OCI-LY1 (cell line): ENCODE measurements around the gene TUBGCP6.

Source experiments
- H2AFZ ChIP-seq: fragments of 200-600 bp; sonication (generic), shearing (Covaris generic); 2 replicates; pipeline ENCODE4 v1.6.0; 2014; ENCODE audit warnings: antibody characterized with exemption, mild to moderate bottlenecking, low read length
- H3F3A ChIP-seq: fragments of 200-600 bp; sonication (generic), shearing (Covaris generic); 2 replicates; pipeline ENCODE4 v1.6.0; 2014; ENCODE audit warnings: mild to moderate bottlenecking, antibody characterized with exemption, low read length, moderate library complexity; ENCODE audit not compliant: insufficient read depth
- H3K27ac ChIP-seq: fragments of 200-600 bp; sonication (generic); 2 replicates; pipeline ENCODE4 v1.5.1; 2014; ENCODE audit warnings: low read length, mixed run types, mild to moderate bottlenecking, low read depth; ENCODE audit not compliant: poor library complexity, severe bottlenecking
- H3K27me3 ChIP-seq: fragments of 200-600 bp; sonication (generic); 2 replicates; pipeline ENCODE4 v1.6.0; 2014; ENCODE audit warnings: antibody characterized with exemption, mild to moderate bottlenecking, low read length, moderate library complexity; ENCODE audit not compliant: insufficient read depth
- H3K36me3 ChIP-seq: fragments of 200-600 bp; sonication (generic); 2 replicates; pipeline ENCODE4 v1.6.1; 2014; ENCODE audit warnings: mild to moderate bottlenecking, antibody characterized with exemption, low read length, moderate library complexity, mixed read lengths; ENCODE audit not compliant: insufficient read depth
- H3K4me1 ChIP-seq: fragments of 200-600 bp; sonication (generic); 2 replicates; pipeline ENCODE4 v1.5.1; 2014; ENCODE audit warnings: mild to moderate bottlenecking, low read length, moderate library complexity; ENCODE audit not compliant: insufficient read depth, severe bottlenecking
- H3K4me2 ChIP-seq: fragments of 200-600 bp; sonication (generic), shearing (Covaris generic); 2 replicates; pipeline ENCODE4 v1.6.1; 2014; ENCODE audit warnings: low read length
- H3K4me3 ChIP-seq: fragments of 200-600 bp; sonication (generic); 2 replicates; pipeline ENCODE4 v1.5.1; 2014; ENCODE audit warnings: low read length, low read depth, mild to moderate bottlenecking, mixed read lengths; ENCODE audit not compliant: poor library complexity, severe bottlenecking
- H3K79me2 ChIP-seq: fragments of 200-600 bp; shearing (Covaris generic); 2 replicates; pipeline ENCODE4 v1.6.1; 2016; ENCODE audit warnings: mixed run types, low read length, mixed read lengths; ENCODE audit not compliant: insufficient read depth
- H3K9ac ChIP-seq: fragments of 200-600 bp; sonication (generic), shearing (Covaris generic); 2 replicates; pipeline ENCODE4 v1.6.1; 2014; ENCODE audit warnings: mild to moderate bottlenecking, low read length, mixed read lengths
- H3K9me2 ChIP-seq: fragments of 200-600 bp; sonication (generic), shearing (Covaris generic); 2 replicates; pipeline ENCODE4 v1.6.1; 2014; ENCODE audit warnings: low read depth, mild to moderate bottlenecking, low read length, mixed read lengths
- H3K9me3 ChIP-seq: fragments of 200-600 bp; shearing (Covaris generic); 2 replicates; pipeline ENCODE4 v1.6.1; 2014; ENCODE audit warnings: low read length, mixed read lengths
- H4K20me1 ChIP-seq: fragments of 200-600 bp; sonication (generic), shearing (Covaris generic); 2 replicates; pipeline ENCODE4 v1.6.0; 2016; ENCODE audit warnings: mild to moderate bottlenecking, low read length; ENCODE audit not compliant: insufficient read depth
- CTCF ChIP-seq: fragments of 200-600 bp; sonication (generic), shearing (Covaris generic); IDR thresholded peaks from 2 replicates; pipeline ENCODE4 v1.5.1; 2017; ENCODE audit warnings: mild to moderate bottlenecking, antibody characterized with exemption, low read length, moderate library complexity, mixed read lengths
- EZH2 ChIP-seq: fragments of 200-600 bp; sonication (generic), shearing (Covaris generic); IDR thresholded peaks from 2 replicates; pipeline ENCODE4 v1.8.0; 2017; ENCODE audit warnings: borderline replicate concordance, mixed run types, mild to moderate bottlenecking, antibody characterized with exemption, low read length, moderate library complexity, mixed read lengths

TUBGCP6 gene

GRCh38 chr22:50243685-50244419 lies 971 bp downstream of the TUBGCP6 start:
- H3K4me1 ChIP-seq, result peaks cover 45% of the 10 kb centered on the region
- peak overlapping the region; percentile 87 for H3K27ac ChIP-seq

GRCh38 chr22:50242406-50242949 lies 2.3 kb downstream of the TUBGCP6 start:
- Histone ChIP-seq H3K4me2 (peak overlapping the region; percentile 91), H3K4me3 (peak overlapping the region; percentile 95), H4K20me1 (no peaks in the 10 kb centered on the region), H3K9me2 (no peaks in the 10 kb centered on the region), H3K27ac (peak overlapping the region; percentile 65), H3K36me3 (peaks cover 30% of the 10 kb centered on the region; the same call in 1 of the 2 replicates), H3K79me2 (peaks cover 23% of the 10 kb centered on the region), H2AFZ (no peak overlapping the region), H3F3A (peaks cover 8% of the 10 kb centered on the region; the same call in 1 of the 2 replicates), H3K9ac (peak overlapping the region; percentile 92), H3K4me1 (peaks cover 31% of the 10 kb centered on the region), H3K9me3 (no peaks in the 10 kb centered on the region), H3K27me3 (no peaks in the 10 kb centered on the region)
- TF ChIP-seq CTCF, result no peak
- no peak for TF ChIP-seq EZH2

More at GRCh38 chr22:50243685-50244419, 971 bp downstream of the TUBGCP6 start:
- Histone ChIP-seq H2AFZ (no peak overlapping the region), H3K9me3 (no peaks in the 10 kb centered on the region), H3K4me2 (peak overlapping the region; percentile 91), H3K4me3 (peak overlapping the region; percentile 95), H4K20me1 (no peaks in the 10 kb centered on the region), H3F3A (peaks cover 8% of the 10 kb centered on the region; the same call in 1 of the 2 replicates), H3K79me2 (peaks cover 23% of the 10 kb centered on the region), H3K36me3 (peaks cover 29% of the 10 kb centered on the region; the same call in 1 of the 2 replicates), H3K9ac (peak overlapping the region; percentile 92), H3K27me3 (no peaks in the 10 kb centered on the region), H3K9me2 (no peaks in the 10 kb centered on the region)
- TF ChIP-seq EZH2 (no peak), CTCF (no peak)

GRCh38 chr22:50238755-50239154 lies 6.1 kb downstream of the TUBGCP6 start:
- Histone ChIP-seq H3K9me3 (no peaks in the 10 kb centered on the region), H3K27ac (no peak overlapping the region), H4K20me1 (no peaks in the 10 kb centered on the region), H2AFZ (no peak overlapping the region), H3K4me3 (no peak overlapping the region), H3K9me2 (no peaks in the 10 kb centered on the region), H3K4me1 (peaks cover 19% of the 10 kb centered on the region), H3K9ac (no peak overlapping the region), H3K4me2 (no peak overlapping the region), H3F3A (0 out of 2 replicates have a peak, but pooled peaks cover 4% of the 10 kb centered on the region), H3K27me3 (no peaks in the 10 kb centered on the region), H3K36me3 (peaks cover 33% of the 10 kb centered on the region), H3K79me2 (peaks cover 22% of the 10 kb centered on the region)
- TF ChIP-seq EZH2 (no peak), CTCF (no peak)
